NCI-H2029 treated with DMSO at 0.1 percent for 48 hours (cell line): ENCODE data around the gene RNF217.
"Not testable (repeated sequence)": the region's sequence is repeated elsewhere in the genome, so short reads cannot be mapped to it uniquely, and the experiment has no call there.

Source experiments
- DNase-seq: peaks from one replicate; lab custom pipeline; 2025; lab: John Stamatoyannopoulos, UW

RNF217 gene

GRCh38 chr6:125019281-125019680 is 57.0 kb downstream of the RNF217 start:
- DNase-seq, result no peak

- peak; percentile 71 for DNase-seq
These were observed 57.7 kb downstream of the RNF217 start for GRCh38 chr6:125019918-125020317.

- DNase-seq, result no peak
These were observed 58.1 kb downstream of the RNF217 start for GRCh38 chr6:125020385-125020784.

GRCh38 chr6:125022391-125022989 is 60.3 kb downstream of the RNF217 start:
- DNase-seq, result no peak

- DNase-seq, result no peak
These were observed 63.1 kb downstream of the RNF217 start for GRCh38 chr6:125025164-125025854.

- no peak for DNase-seq
These were observed 65.0 kb downstream of the RNF217 start for GRCh38 chr6:125027287-125027686.

GRCh38 chr6:125030969-125031368 is 68.7 kb downstream of the RNF217 start:
- no peak for DNase-seq

GRCh38 chr6:125031385-125031784 is 69.1 kb downstream of the RNF217 start:
- no peak for DNase-seq

GRCh38 chr6:125034929-125035328 is 72.7 kb downstream of the RNF217 start:
- DNase-seq, result not testable (repeated sequence)

- DNase-seq, result not testable (repeated sequence)
These were observed 74.2 kb downstream of the RNF217 start for GRCh38 chr6:125036486-125036885.

GRCh38 chr6:125037827-125038226 is 75.6 kb downstream of the RNF217 start:
- DNase-seq, result no peak

- no peak for DNase-seq
These were observed 76.7 kb downstream of the RNF217 start for GRCh38 chr6:125038925-125039324.

- DNase-seq, result no peak
These were observed 79.7 kb downstream of the RNF217 start for GRCh38 chr6:125041740-125042459.

GRCh38 chr6:125044066-125044465 is 81.8 kb downstream of the RNF217 start:
- DNase-seq, result no peak

GRCh38 chr6:125044667-125045066 is 82.4 kb downstream of the RNF217 start:
- DNase-seq, result no peak

GRCh38 chr6:125046107-125046925 is 84.1 kb downstream of the RNF217 start:
- no peak for DNase-seq

- no peak for DNase-seq
These were observed 86.0 kb downstream of the RNF217 start for GRCh38 chr6:125048274-125048673.

GRCh38 chr6:125050663-125051318 is 88.6 kb downstream of the RNF217 start:
- DNase-seq, result no peak

- DNase-seq, result no peak
These were observed 91.6 kb downstream of the RNF217 start for GRCh38 chr6:125053809-125054208.

GRCh38 chr6:125054331-125054730 is 92.1 kb downstream of the RNF217 start:
- DNase-seq, result no peak

- no peak for DNase-seq
These were observed 95.4 kb downstream of the RNF217 start for GRCh38 chr6:125057392-125058246.
